Omental fat pad (tissue), 4 donors: Measurements from ENCODE around the gene MMP19. TPM values are rescaled to one million over a fixed set of nuclear protein-coding genes. Genes with fewer than 3 reads are reported as not detected.
A peak's percentile ranks its signal among the peaks of the same experiment; 100 is the strongest.

Experiments
- ATAC-seq: fragments of 150-250 bp; one replicate; pipeline ENCODE4 v1.9.1; 2016; ENCODE audit warnings: mild to moderate bottlenecking, moderate library complexity; ENCODE audit not compliant: low FRiP score
- DNase-seq: peaks from one replicate; pipeline ENCODE4 v3.0.0-alpha.2; 2019; ENCODE audit warnings: low spot score
- total RNA-seq, 4 donors: library from RNA; depleted of rRNA; stranded (reverse); fragments of >200 nt; gene quantifications; one replicate each; pipeline ENCODE4 v1.1.0, GENCODE V29; 2016
- TF ChIP-seq, protein P1 (sequence below), 3 donors: fragments of 450-650 bp; IDR thresholded peaks; one replicate each; pipeline ENCODE4 v1.5.1; 2016 to 2017; ENCODE audit warnings: antibody characterized with exemption in 3 of 3, mild to moderate bottlenecking in 3 of 3, moderate library complexity in 2 of 3

Gene MMP19
- total RNA-seq, 4 donors from 2014 or later, result 35.0 to 616 (median 308) TPM

DNA sequence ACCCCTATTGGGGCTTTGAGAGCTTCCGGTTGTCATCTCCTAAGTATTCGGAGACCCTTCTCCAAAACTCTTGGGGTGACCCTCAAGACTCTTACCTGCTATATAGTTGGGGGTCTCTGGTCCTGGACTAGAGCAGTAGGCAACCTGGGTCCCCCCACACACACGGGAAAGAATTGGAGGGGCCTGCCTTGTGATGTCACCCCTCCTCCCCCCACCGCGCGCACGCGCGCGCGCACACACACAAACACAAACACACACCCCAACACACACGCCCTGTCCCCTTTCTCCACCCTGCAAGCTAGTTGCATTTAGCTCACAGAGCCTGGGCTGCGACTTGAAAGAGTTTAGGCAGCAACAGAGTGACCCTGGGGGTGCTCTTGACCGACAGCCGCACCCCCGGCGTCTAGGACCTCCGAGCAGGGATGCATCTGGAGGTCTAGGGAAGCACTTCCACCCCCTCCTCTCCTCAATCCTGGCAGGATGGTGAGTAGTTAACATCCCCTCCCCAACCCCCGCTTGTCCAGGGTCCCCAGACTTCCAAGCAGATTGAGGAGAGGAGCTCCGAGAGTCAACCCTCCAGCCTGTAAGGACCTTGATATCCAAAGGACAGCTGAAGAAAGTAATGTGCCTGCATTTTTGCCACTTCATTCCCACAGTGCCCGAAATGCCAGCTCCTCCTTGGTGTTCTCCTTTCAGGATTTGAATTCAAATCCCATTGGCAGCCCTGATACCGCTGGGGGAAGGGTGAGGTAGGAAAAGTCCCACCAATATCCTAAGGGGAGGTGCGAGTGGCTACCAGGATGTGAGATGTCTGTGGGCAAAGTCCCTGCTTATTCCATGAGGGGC lies 11.9 kb downstream of the MMP19 start:
- ATAC-seq (peak; percentile 34), DNase-seq (no peak)
- TF ChIP-seq, protein P1, sequence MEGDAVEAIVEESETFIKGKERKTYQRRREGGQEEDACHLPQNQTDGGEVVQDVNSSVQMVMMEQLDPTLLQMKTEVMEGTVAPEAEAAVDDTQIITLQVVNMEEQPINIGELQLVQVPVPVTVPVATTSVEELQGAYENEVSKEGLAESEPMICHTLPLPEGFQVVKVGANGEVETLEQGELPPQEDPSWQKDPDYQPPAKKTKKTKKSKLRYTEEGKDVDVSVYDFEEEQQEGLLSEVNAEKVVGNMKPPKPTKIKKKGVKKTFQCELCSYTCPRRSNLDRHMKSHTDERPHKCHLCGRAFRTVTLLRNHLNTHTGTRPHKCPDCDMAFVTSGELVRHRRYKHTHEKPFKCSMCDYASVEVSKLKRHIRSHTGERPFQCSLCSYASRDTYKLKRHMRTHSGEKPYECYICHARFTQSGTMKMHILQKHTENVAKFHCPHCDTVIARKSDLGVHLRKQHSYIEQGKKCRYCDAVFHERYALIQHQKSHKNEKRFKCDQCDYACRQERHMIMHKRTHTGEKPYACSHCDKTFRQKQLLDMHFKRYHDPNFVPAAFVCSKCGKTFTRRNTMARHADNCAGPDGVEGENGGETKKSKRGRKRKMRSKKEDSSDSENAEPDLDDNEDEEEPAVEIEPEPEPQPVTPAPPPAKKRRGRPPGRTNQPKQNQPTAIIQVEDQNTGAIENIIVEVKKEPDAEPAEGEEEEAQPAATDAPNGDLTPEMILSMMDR (IDR thresholded peaks at IDR 0.05), result no peak

DNA sequence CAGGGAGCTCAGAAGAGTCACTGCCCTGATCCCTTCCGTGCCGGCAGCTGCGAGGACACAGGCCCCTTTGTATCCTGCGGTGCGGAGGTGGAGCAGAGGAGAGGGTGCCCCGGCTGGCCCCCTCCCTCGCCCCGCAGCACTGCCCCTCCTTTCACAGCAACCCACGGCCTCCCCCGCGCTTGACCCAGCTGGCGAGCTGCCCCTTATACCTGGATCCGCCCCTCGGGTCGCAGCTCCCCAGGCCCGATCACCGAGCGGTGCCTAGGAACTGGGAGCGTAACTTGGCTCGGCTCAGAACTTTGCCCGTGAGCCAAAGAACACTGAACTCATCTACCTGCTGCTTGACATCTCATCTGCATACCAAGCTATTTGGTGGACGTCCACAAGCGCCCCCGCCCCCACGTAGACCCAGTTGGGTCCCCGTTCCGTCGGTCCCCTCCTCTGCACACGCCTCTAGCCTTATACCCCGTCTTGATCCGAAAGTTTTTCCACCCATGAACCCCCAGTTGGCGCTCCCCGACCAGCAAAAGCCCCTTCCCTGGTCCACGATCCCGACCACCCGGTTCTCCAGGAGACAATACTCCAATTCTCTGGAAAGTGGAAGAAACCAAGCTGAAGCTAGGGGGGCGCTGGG lies 12.7 kb downstream of the MMP19 start:
- ATAC-seq, result peak; percentile 26

DNA sequence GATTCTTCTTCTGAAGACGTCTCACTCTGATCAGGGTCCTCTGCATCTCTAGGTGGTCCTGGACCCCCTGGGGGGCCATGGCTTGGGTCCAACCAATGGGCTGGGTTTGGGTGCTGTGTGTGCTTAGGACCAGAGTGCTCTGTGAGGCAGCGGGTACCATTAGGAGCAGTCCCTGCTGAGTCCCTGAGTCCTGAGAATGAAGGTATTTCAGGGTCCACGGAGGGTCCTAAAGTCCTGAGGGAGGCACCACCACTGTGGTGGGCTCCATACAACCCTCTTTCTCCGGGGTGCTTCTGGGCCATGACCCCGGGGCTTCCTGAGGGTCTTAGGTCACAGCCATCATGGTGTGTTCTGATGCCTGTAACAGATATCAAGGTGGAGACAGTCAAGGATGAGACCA lies 14.4 kb downstream of the MMP19 start:
- ATAC-seq (no peak), DNase-seq (no peak)
- TF ChIP-seq, protein P1 (IDR thresholded peaks at IDR 0.05), result no peak

More for the DNA sequence above, 12.7 kb downstream of the MMP19 start:
- no peak for DNase-seq
- TF ChIP-seq, protein P1 (IDR thresholded peaks at IDR 0.05), result no peak

DNA sequence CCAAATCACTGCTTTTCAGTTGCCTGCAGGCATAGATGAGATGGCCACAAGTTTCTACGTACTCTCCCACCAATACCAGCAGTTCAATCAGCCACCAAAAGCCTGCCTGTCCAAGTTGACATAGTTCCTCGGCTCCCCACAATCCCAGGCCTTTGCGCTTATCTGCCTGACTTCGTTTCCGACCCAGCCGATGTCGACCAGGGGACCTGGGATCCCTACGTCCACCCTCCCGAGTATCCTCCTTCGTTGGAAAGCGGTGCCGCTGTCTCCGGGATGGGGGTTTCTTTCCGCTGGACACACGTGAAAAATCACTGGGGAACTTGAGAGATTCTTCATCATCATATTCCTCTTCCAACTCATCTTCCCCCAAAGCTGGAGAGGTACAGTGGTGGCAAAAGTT lies 14.9 kb downstream of the MMP19 start:
- ATAC-seq (no peak), DNase-seq (no peak)
- TF ChIP-seq, protein P1 (IDR thresholded peaks at IDR 0.05), result no peak

DNA sequence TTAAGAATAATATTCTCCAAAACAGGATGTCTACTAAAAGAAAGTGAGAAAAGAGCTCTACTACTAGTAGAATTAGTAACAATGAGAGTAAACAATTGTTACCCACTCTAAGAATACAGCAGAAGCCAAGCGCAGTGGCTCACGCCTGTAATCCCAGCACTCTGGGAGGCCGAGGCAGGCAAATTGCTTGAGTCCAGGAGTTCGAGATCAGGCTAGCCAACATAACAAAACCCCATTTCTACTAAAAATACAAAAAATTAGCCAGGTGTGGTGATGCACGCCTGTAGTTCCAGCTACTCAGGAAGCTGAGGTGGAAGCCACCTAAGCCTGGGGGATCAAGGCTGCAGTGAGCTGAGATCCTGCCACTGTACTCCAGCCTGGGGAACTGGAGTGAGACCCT lies 18.0 kb downstream of the MMP19 start:
- TF ChIP-seq, protein P1 (IDR thresholded peaks at IDR 0.05), result no peak
- DNase-seq (no peak), ATAC-seq (no peak)

DNA sequence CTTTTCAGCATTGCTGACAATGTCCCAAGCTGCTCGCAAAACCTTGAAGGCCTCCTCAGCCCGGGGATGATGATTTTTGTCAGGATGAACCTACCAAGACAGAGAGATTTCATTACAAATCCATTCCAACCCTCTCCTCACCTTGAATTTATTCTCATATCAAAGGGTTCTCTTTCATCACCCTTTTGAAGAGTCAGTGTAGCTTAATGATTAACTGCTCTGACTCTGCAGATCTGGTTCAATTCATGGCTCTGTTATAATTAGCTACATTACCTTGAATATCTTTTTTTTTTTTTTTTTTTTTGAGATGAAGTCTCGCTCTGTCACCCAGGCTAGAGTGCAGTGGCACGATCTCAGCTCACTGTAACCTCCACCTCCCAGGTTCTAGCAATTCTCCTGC lies 19.3 kb downstream of the MMP19 start:
- DNase-seq (no peak), ATAC-seq (no peak)
- TF ChIP-seq, protein P1 (IDR thresholded peaks at IDR 0.05), result no peak
